Measurements from ENCODE around the gene TMEM200A. TPM values are rescaled to one million over a fixed set of nuclear protein-coding genes. Genes with fewer than 3 reads are reported as not detected.

Gene TMEM200A
- total RNA-seq, 1 donor from 2014 or later: 0.15 TPM

GRCh38 chr6:130412556-130413290, 46.9 kb downstream of the TMEM200A start:
- ATAC-seq (no peak), DNase-seq (no peak)
- intact Hi-C loops (cut with micrococcal nuclease): no loop called here

DNA sequence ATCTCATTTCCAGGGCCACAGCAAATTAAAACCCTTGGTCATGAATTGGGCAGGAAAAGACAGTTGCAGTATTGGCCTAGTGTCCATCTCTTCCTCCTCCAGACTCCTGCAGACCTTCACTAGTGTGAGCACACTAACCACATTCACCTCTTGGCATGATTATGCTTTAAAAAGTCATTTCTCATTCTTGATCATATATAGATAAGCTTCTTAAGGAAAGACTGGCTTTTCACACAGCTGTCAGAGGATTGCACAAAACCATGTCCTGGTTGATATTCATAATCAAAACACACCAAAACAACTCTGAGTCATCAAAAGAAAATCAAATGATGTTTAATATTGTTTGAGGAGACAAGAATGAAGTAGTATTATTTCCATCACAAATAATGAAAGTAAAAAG, 52.1 kb downstream of the TMEM200A start:
- DNase-seq (no peak), ATAC-seq (no peak)
- intact Hi-C loops (cut with micrococcal nuclease): no loop called here

- ATAC-seq (no peak), DNase-seq (no peak)
- intact Hi-C loops (cut with micrococcal nuclease): no loop called here
Observed at GRCh38 chr6:130420911-130421310, 55.1 kb downstream of the TMEM200A start.

GRCh38 chr6:130421585-130421984, 55.8 kb downstream of the TMEM200A start:
- intact Hi-C loops (cut with micrococcal nuclease): no loop called here
- DNase-seq (no peak), ATAC-seq (no peak)

GRCh38 chr6:130423044-130423443, 57.2 kb downstream of the TMEM200A start:
- no peak for DNase-seq
- no peak for ATAC-seq
- intact Hi-C loops (cut with micrococcal nuclease): no loop called here

GRCh38 chr6:130424710-130425109, 58.9 kb downstream of the TMEM200A start:
- intact Hi-C loops (cut with micrococcal nuclease): no loop called here
- DNase-seq: no peak
- no peak for ATAC-seq

- ATAC-seq (no peak), DNase-seq (no peak)
- intact Hi-C loops (cut with micrococcal nuclease): no loop called here
Observed at GRCh38 chr6:130425537-130425936, 59.7 kb downstream of the TMEM200A start.

DNA sequence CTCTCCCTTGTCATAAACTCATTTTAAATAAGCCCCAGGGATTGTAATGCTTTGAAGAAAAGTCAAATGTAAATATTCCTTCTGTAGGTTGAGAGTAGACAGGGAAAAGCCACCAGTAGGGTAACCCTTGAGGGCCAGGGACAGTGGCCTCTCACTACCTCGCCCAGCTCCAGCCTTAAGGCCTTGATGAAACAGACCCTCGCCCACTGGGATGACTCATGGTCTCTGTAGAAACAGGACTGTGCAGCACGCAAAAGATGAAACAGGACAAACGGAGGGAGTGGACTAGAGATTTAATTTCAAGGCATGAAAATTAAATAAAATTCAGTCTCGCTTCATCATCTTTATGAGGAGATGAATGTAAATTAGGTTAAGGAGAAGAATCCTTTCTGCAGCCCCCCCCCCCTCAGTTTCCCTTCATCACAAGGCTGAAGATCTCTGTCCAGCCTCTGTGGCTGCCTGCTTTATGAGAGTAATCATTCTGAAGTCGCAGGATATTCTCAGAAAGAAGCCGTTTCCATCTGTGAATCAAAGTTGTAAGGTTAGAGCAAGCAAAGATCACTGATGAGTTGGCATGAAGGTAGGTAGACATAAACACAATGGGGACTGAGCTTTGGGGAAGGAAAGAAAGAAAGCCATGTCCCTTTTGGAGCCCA, 60.4 kb downstream of the TMEM200A start:
- intact Hi-C loops (cut with micrococcal nuclease): no loop called here
- no peak for ATAC-seq
- no peak for DNase-seq

DNA sequence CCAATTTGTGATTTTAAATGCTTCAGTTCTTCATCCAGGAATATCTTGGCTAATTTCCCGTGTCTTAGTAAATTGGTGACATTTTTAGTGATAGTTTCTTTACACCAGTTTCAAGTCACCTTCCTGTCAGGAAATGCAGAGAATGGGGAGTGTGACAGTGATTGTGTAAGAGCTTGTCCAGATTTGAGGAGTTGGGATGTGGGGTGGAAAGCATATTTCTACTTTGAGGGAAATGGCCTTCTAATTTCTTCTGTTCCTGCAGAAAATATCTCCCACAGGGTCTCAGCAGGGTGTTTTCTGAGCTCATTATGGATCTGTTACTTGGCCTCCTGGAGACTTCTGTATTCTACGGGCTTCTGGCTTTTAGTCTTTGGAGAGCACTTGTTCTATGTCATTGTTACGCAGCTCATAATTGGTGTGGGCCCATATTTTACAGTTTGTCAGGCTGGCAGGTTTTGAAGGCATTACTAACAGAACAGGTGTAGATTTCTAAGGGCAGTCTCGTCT, 65.6 kb downstream of the TMEM200A start:
- ATAC-seq (no peak), DNase-seq (no peak)
- intact Hi-C loops (cut with micrococcal nuclease): no loop called here

GRCh38 chr6:130432838-130433237, 67.0 kb downstream of the TMEM200A start:
- no peak for ATAC-seq
- intact Hi-C loops (cut with micrococcal nuclease): no loop called here
- no peak for DNase-seq

DNA sequence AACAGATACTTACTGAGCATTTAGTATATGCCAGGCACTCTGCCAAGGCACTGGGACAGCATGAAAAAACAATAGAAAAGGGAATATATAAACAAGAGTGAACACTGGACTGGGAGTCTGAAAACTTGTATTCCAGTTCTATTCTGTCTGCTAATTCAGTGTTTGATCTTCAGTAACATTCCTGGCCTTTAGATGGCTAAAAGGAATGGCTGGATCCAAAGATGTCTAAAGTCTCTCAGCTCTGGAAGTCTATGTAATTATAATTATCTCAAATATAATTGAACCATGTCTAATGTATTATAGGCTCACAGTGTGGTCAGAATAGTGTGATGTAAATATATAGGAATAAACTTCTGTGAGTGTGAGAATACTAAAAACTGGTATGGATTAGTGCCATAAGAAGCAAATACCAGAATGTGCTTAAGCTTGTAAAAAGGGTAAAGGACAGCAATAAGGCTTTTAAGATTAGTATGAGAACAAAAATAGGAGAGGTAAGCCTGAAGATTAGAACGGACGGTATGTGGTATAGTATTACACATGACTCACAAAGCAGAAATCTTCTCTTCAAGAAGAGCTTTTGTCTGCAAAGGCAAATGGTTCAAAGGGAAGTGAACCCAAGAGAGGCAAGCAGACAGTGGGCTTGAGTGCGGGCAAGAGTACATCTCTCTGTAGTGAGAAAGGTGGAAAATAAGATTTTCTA, 68.5 kb downstream of the TMEM200A start:
- DNase-seq: no peak
- no peak for ATAC-seq
- intact Hi-C loops (cut with micrococcal nuclease): no loop called here

GRCh38 chr6:130435181-130435580, 69.4 kb downstream of the TMEM200A start:
- DNase-seq (no peak), ATAC-seq (no peak)
- intact Hi-C loops (cut with micrococcal nuclease): no loop called here

- no peak for DNase-seq
- intact Hi-C loops (cut with micrococcal nuclease): no loop called here
- no peak for ATAC-seq
Observed at GRCh38 chr6:130437961-130438360, 72.1 kb downstream of the TMEM200A start.

GRCh38 chr6:130447374-130447773, 81.6 kb downstream of the TMEM200A start:
- intact Hi-C loops (cut with micrococcal nuclease): no loop called here
- ATAC-seq (no peak), DNase-seq (no peak)

DNA sequence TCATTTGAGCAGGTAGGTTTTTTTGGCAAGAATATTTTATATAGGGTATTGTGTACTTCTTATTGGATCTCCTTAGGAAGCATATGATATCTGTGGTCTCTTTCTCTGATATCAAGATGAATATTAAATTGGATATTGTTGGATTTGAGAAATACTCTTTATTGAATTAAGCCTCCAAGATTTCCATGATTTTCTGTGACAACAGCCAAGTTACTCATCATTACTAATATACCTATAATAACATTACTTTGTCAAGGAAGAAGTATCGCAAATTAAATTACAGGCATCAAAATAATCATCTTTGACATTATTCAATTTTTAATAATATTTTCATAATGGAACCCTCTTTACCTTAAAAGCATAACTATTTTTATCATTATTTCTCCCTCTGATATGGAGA, 86.5 kb downstream of the TMEM200A start:
- DNase-seq (no peak), ATAC-seq (no peak)
- intact Hi-C loops (cut with micrococcal nuclease): no loop called here

- DNase-seq: no peak
- ATAC-seq: no peak
- intact Hi-C loops (cut with micrococcal nuclease): no loop called here
Observed at GRCh38 chr6:130453230-130453629, 87.4 kb downstream of the TMEM200A start.

DNA sequence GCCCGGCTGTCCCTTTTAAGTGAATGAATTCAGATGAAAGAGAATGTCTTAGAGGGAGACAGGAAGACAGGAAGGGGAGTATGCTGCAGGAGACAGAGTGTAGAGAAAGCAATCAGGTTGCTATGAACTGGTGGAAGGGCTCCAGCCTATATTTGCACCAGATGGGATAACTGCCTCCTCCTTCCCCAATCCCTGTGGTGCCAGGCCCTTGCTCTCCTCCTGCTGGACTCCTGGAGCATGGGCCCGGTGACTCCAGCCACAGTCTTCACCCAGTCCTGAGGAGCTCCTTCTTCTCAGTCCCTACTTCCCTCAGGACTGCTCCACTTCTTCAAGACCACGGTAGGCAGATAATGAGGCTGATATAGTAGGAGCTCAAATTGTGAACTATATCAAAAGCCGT, 91.8 kb downstream of the TMEM200A start:
- ATAC-seq: no peak

GRCh38 chr6:130459316-130459715, 93.5 kb downstream of the TMEM200A start:
- DNase-seq: no peak
- intact Hi-C loops (cut with micrococcal nuclease): no loop called here
- ATAC-seq: no peak

More for the DNA sequence above, 91.8 kb downstream of the TMEM200A start:
- DNase-seq: no peak
- intact Hi-C loops (cut with micrococcal nuclease): no loop called here

GRCh38 chr6:130460934-130461333, 95.1 kb downstream of the TMEM200A start:
- DNase-seq (no peak), ATAC-seq (no peak)
- intact Hi-C loops (cut with micrococcal nuclease): no loop called here

- intact Hi-C loops (cut with micrococcal nuclease): no loop called here
- no peak for ATAC-seq
- DNase-seq: no peak
Observed at GRCh38 chr6:130466052-130466747, 100.4 kb downstream of the TMEM200A start.
